GM12878 (cell line): ENCODE data around the gene INHBE. TPM values are rescaled to one million over a fixed set of nuclear protein-coding genes. Genes with fewer than 3 reads are reported as not detected.
"Not testable (repeated sequence)": the region's sequence is repeated elsewhere in the genome, so short reads cannot be mapped to it uniquely, and the experiment has no call there.

Experiments used
- ATAC-seq: fragments of 200-7000 bp; cut with Tn5 transposase; 3 replicates; pipeline ENCODE4 v1.9.1; 2020; ENCODE audit warnings: mild to moderate bottlenecking, moderate library complexity
- BruUV-seq: library from RNA; stranded (reverse); fragments of 400-500 nt; replicated peaks from 2 replicates; lab custom pipeline; 2021; lab: Mats Ljungman, UMichigan
- CTCF ChIA-PET: fragments of 300-600 bp; sonication (Branson Sonifier 250); formaldehyde crosslinking; extraction: SDS; loops from one replicate; lab custom pipeline; 2021; ENCODE audit warnings: inconsistent platforms; lab: Yijun Ruan, JAX
- POLR2A ChIA-PET: fragments of 350-600 bp; formaldehyde crosslinking; extraction: SDS; loops from one replicate; lab custom pipeline; 2021; ENCODE audit warnings: inconsistent platforms; lab: Charles Lee
- RAD21 ChIA-PET: fragments of 300-600 bp; sonication (Branson Sonifier 250); formaldehyde crosslinking; loops from one replicate; lab custom pipeline; 2023; ENCODE audit warnings: antibody characterized with exemption; ENCODE audit not compliant: unreplicated experiment; lab: Charles Lee
- SMC1A ChIA-PET: fragments of 300-600 bp; sonication (Branson Sonifier 250); formaldehyde crosslinking; loops from one replicate; lab custom pipeline; 2023; ENCODE audit not compliant: unreplicated experiment, uncharacterized antibody; lab: Charles Lee
- DNase-seq: peaks from one replicate; pipeline ENCODE4 v3.0.0-alpha.2; 2011; ENCODE audit warnings: low read depth, low spot score
- FAIRE-seq: peaks from 3 replicates; lab custom pipeline; 2011; peaks lifted over from hg19 to GRCh38; lab: Jason Lieb, UNC
- H2AFZ ChIP-seq: 2 replicates; pipeline ENCODE4 v1.6.0; 2011; ENCODE audit warnings: low read depth, low read length, control low read depth; ENCODE audit not compliant: control insufficient read depth
- H3K27ac ChIP-seq: 2 replicates; pipeline ENCODE4 v1.5.1; 2011; ENCODE audit warnings: control low read depth; ENCODE audit not compliant: control insufficient read depth, insufficient read depth
- H3K27me3 ChIP-seq, 2 experiments: replicated peaks in 1 of 2; 2 replicates each; pipeline versions ENCODE4 v1.6.0 to v1.6.1; 2011; ENCODE audit warnings: low read length in 1 of 2; ENCODE audit not compliant: control insufficient read depth in 2 of 2, insufficient read depth in 2 of 2
- H3K36me3 ChIP-seq, 2 experiments: 2 replicates each; pipeline ENCODE4 v1.5.1; 2011; ENCODE audit warnings: low read length in 1 of 2; ENCODE audit not compliant: control insufficient read depth in 2 of 2, insufficient read depth in 2 of 2
- H3K4me1 ChIP-seq: 2 replicates; pipeline ENCODE4 v1.6.1; 2011; ENCODE audit warnings: mild to moderate bottlenecking, low read length, moderate library complexity, mixed read lengths; ENCODE audit not compliant: control insufficient read depth, insufficient read depth
- H3K4me2 ChIP-seq: 2 replicates; pipeline ENCODE4 v1.6.0; 2011; ENCODE audit warnings: control low read depth; ENCODE audit not compliant: control insufficient read depth, insufficient read depth
- H3K4me3 ChIP-seq: fragments of 200-600 bp; sonication (generic); 2 replicates; pipeline ENCODE4 v1.5.1; 2016
- H3K79me2 ChIP-seq: 2 replicates; pipeline ENCODE4 v1.6.0; 2011; ENCODE audit warnings: low read length; ENCODE audit not compliant: control insufficient read depth, insufficient read depth
- H3K9ac ChIP-seq: 2 replicates; pipeline ENCODE4 v1.8.0; 2011; ENCODE audit warnings: low read length, control low read depth, mixed read lengths; ENCODE audit not compliant: control insufficient read depth, insufficient read depth
- H3K9me3 ChIP-seq: replicated peaks from 3 replicates; pipeline ENCODE4 v1.5.1; 2011; ENCODE audit warnings: mild to moderate bottlenecking, low read length; ENCODE audit not compliant: control insufficient read depth, insufficient read depth
- H4K20me1 ChIP-seq: 2 replicates; pipeline ENCODE4 v1.6.0; 2011; ENCODE audit not compliant: control insufficient read depth, insufficient read depth
- BCL11A ChIP-seq: IDR thresholded peaks from 2 replicates; pipeline ENCODE4 v1.6.1; 2011; ENCODE audit warnings: low read depth, low read length
- E2F4 ChIP-seq: IDR thresholded peaks from 2 replicates; pipeline ENCODE4 v1.6.1; 2012; ENCODE audit warnings: low read depth, low read length, improper control_type of control experiment
- EGR1 ChIP-seq, 2 experiments: IDR thresholded peaks; 1 replicate in 1 of 2; 2 replicates in 1 of 2; pipeline ENCODE4 v1.6.1; 2011 to 2012; ENCODE audit warnings: low read depth in 2 of 2, low read length in 2 of 2, borderline replicate concordance in 1 of 2, mild to moderate bottlenecking in 1 of 2, moderate library complexity in 1 of 2
- LARP7 ChIP-seq: fragments of 450-650 bp; IDR thresholded peaks from 2 replicates; pipeline ENCODE4 v1.6.1; 2017; ENCODE audit warnings: mild to moderate bottlenecking
- NFYB ChIP-seq: IDR thresholded peaks from 2 replicates; pipeline ENCODE4 v1.6.1; 2011; ENCODE audit warnings: low read depth, mild to moderate bottlenecking, low read length, improper control_type of control experiment, moderate library complexity; ENCODE audit not compliant: insufficient read depth
- NR2C2 ChIP-seq: IDR thresholded peaks from 2 replicates; pipeline ENCODE4 v1.6.1; 2011; ENCODE audit warnings: borderline replicate concordance, low read depth; ENCODE audit not compliant: control insufficient read depth, insufficient read length
- PML ChIP-seq: IDR thresholded peaks from 2 replicates; pipeline ENCODE4 v1.6.1; 2012; ENCODE audit warnings: low read length, inconsistent platforms
- PRDM15 ChIP-seq: fragments of 450-650 bp; formaldehyde crosslinking; IDR thresholded peaks from 2 replicates; pipeline ENCODE4 v1.4.0; 2020; ENCODE audit warnings: mild to moderate bottlenecking, moderate library complexity
- SMAD5 ChIP-seq: IDR thresholded peaks from 2 replicates; pipeline ENCODE4 v1.6.1; 2016; ENCODE audit warnings: antibody characterized with exemption, low read depth
- STAT1 ChIP-seq: fragments of 450-650 bp; conservative IDR thresholded peaks from 2 replicates; pipeline ENCODE4 v1.6.1; 2014; ENCODE audit warnings: antibody characterized with exemption, mild to moderate bottlenecking
- TCF12 ChIP-seq: IDR thresholded peaks from 2 replicates; pipeline ENCODE4 v1.6.1; 2011; ENCODE audit warnings: low read depth, mild to moderate bottlenecking, low read length
- ZNF24 ChIP-seq: fragments of 450-650 bp; IDR thresholded peaks from 2 replicates; pipeline ENCODE4 v1.6.1; 2017; ENCODE audit warnings: antibody characterized with exemption, mild to moderate bottlenecking
- WGBS: methylation state at CpG from one replicate; pipeline ENCODE4 v1.1.6; 2016; ENCODE audit warnings: low lambda C conversion rate; ENCODE audit not compliant: insufficient replicate concordance, insufficient coverage; ENCODE audit errors: missing lambda C conversion rate; 5-methylcytosine and 5-hydroxymethylcytosine counted together
- in situ Hi-C: fragments of 300-500 bp; cut with MboI; formaldehyde crosslinking; loops from 9 replicates; pipeline ENCODE4 v1.14.3; 2018; ENCODE audit warnings: mixed read lengths
- intact Hi-C: fragments of 100-400 bp; cut with micrococcal nuclease; formaldehyde crosslinking; loops from one replicate; pipeline ENCODE4 v1.14.2; 2022; ENCODE audit not compliant: unreplicated experiment
- polyA plus RNA-seq, 11 experiments: library from polyadenylated mRNA; depleted of rRNA in 4 of 11; unstranded in 6 of 11; stranded (reverse) in 5 of 11; fragments of >200 nt; fragmentation: Nextera tagmentation in 4 of 11; fragmentation: Illumina TruSeq in 1 of 11; extraction: Ambion mirVana in 4 of 11; extraction: Trizol in 1 of 11; gene quantifications; 1 replicate in 1 of 11; 2 replicates in 10 of 11; pipeline versions ENCODE4 v1.2.1 to v1.2.3, GENCODE V29; 2011 to 2016; ENCODE audit warnings: inconsistent platforms in 2 of 11, missing spikeins in 2 of 11, low read depth in 1 of 11
- total RNA-seq, 4 experiments: library from RNA; depleted of rRNA in 3 of 4; stranded (reverse); fragments of >200 nt in 3 of 4; fragmentation: Illumina TruSeq in 1 of 4; extraction: Trizol in 1 of 4; gene quantifications; 2 replicates each; pipeline versions ENCODE4 v1.2.1 to v1.2.3, GENCODE V29; 2013 to 2021

Gene INHBE
- total and polyA plus RNA-seq, 10 of the 15 experiments (the other 5 are each of a cell fraction or from before 2014, with no cell fraction given), result 0.09 to 2.5 (median 0.37) TPM

GRCh38 chr12:57441846-57442427 lies 13.2 kb upstream of the INHBE start:
- Histone ChIP-seq H3K9me3 (no peaks in the 10 kb centered on the region; the same call in 1 of the 3 replicates), H3K4me1 (no peaks in the 10 kb centered on the region), H3K4me3 (no peak overlapping the region), H2AFZ (no peak overlapping the region), H3K36me3 (no peaks in the 10 kb centered on the region), H3K27ac (no peak overlapping the region), H3K79me2 (no peaks in the 10 kb centered on the region), H3K27me3 (no peaks in the 10 kb centered on the region), H3K4me2 (no peak overlapping the region), H3K9ac (no peak overlapping the region), H4K20me1 (no peaks in the 10 kb centered on the region)
- FAIRE-seq, result no peak
- no TSS peak for BruUV-seq
- no peak for ATAC-seq
- TF ChIP-seq PML, result no peak
- no peak for TF ChIP-seq EGR1 (IDR thresholded peaks at IDR 0.05; ENCODE audit: borderline replicate concordance in 1 of 2, low read depth in 2 of 2, low read length in 2 of 2)
- TF ChIP-seq TCF12, result no peak
- no peak for TF ChIP-seq LARP7
- TF ChIP-seq E2F4, result no peak
- TF ChIP-seq SMAD5, result no peak
- TF ChIP-seq STAT1, result no peak
- TF ChIP-seq ZNF24, result no peak
- TF ChIP-seq PRDM15 (CRISPR knock-in tag), result no peak
- no peak for TF ChIP-seq NR2C2
- no peak for TF ChIP-seq NFYB
- TF ChIP-seq BCL11A, result no peak
- 44% methylated on average over 1 of the region's 1 CpG for WGBS
- in situ Hi-C loops (no loop called here), intact Hi-C loops (no loop called here)
- POLR2A ChIA-PET, result no interaction called here
- SMC1A ChIA-PET, result interaction anchor here (1.0 to 2.0 kb wide), 3 partner anchors 11 to 133 kb away, joined by 3 to 7 read pairs (median 3); no protein-coding TSS in a partner anchor
- CTCF ChIA-PET, result interaction anchor here (6.3 kb wide), 1 partner anchor 12 kb away, joined by 49 read pairs; the partner anchor contains the start of gene INHBE
- DNase-seq, result no peak
- RAD21 ChIA-PET, result interaction anchor here (1.1 to 1.2 kb wide), 2 partner anchors 131 to 134 kb away, joined by 3 read pairs; no protein-coding TSS in a partner anchor

DNA sequence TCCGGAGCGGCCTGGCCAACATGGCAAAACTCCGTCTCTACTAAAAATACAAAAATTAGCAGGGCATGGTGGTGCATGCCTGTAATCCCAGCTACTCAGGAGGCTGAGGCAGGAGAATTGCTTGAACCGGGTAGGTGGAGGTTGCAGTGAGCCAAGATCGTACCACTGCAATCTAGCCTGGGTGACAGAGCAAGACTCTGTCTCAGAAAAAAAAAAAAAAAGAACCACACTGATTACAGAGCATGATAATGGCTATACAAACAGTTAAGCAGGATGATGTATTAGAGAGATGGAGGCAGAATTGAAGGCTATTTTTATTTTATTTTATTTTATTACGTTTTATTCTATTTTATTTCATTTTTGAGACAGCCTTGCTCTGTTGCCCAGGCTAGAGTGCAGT lies 10.8 kb upstream of the INHBE start:
- CTCF ChIA-PET, result interaction anchor here (0.9 to 6.3 kb wide), 6 partner anchors 9 to 201 kb away, joined by 3 to 49 read pairs (median 6); partner anchors contain the start of gene INHBE
- H3K9me3 ChIP-seq, intact Hi-C loops, H3K9ac ChIP-seq, in situ Hi-C loops, H3K4me3 ChIP-seq, FAIRE-seq, H4K20me1 ChIP-seq, DNase-seq, H3K4me1 ChIP-seq, SMC1A ChIA-PET, H3K27ac ChIP-seq, H3K79me2 ChIP-seq, ATAC-seq, H3K27me3 ChIP-seq, H2AFZ ChIP-seq, H3K4me2 ChIP-seq, H3K36me3 ChIP-seq, BruUV-seq: not testable (repeated sequence)
- RAD21 ChIA-PET, result interaction anchor here (1.3 to 1.5 kb wide), 2 partner anchors 9 to 15 kb away, joined by 3 to 5 read pairs; partner anchors contain the start of gene GLI1
- whole genome bisulfite sequencing, result 71% methylated on average over 6 of the region's 6 CpGs
- POLR2A ChIA-PET, result interaction anchor here (2.3 kb wide), 1 partner anchor 11 kb away, joined by 5 read pairs; the partner anchor contains the start of gene INHBE
